NAMALWA (cell line): Measurements from ENCODE around the gene GGCX.

ENCODE experiments used
- DNase-seq: peaks from one replicate; pipeline ENCODE4 v3.0.0-alpha.2; 2015; ENCODE audit warnings: low spot score

Gene GGCX

GRCh38 chr2:85541753-85542457 is 19.4 kb downstream of the GGCX start:
- DNase-seq: no peak

- no peak for DNase-seq
These were observed 20.0 kb downstream of the GGCX start for GRCh38 chr2:85541262-85541661.

- DNase-seq: no peak
These were observed 21.1 kb downstream of the GGCX start for GRCh38 chr2:85540133-85540648.

GRCh38 chr2:85539361-85540132 is 21.7 kb downstream of the GGCX start:
- peak; percentile 61 for DNase-seq

GRCh38 chr2:85538507-85539360 is 22.6 kb downstream of the GGCX start, which contains the start of gene MAT2A:
TSS of gene MAT2A (plus strand) at chr2:85539168. CDS start at chr2:85539288, 120 bp downstream.
- peak; percentile 91 for DNase-seq

GRCh38 chr2:85537600-85538506 is 23.4 kb downstream of the GGCX start:
- peak; percentile 54 for DNase-seq

- no peak for DNase-seq
These were observed 24.8 kb downstream of the GGCX start for GRCh38 chr2:85536479-85536878.

GRCh38 chr2:85534881-85535280 is 26.4 kb downstream of the GGCX start:
- DNase-seq: no peak

GRCh38 chr2:85534099-85534498 is 27.2 kb downstream of the GGCX start:
- DNase-seq: no peak

GRCh38 chr2:85531589-85531988 is 29.7 kb downstream of the GGCX start:
- DNase-seq: no peak

- DNase-seq: no peak
These were observed 31.5 kb downstream of the GGCX start for GRCh38 chr2:85529809-85530208.

- no peak for DNase-seq
These were observed 32.9 kb downstream of the GGCX start for GRCh38 chr2:85528355-85528754.

GRCh38 chr2:85527787-85528186 is 33.5 kb downstream of the GGCX start:
- DNase-seq: no peak

GRCh38 chr2:85525567-85525966 is 35.7 kb downstream of the GGCX start:
- DNase-seq: no peak

- DNase-seq: no peak
These were observed 36.3 kb downstream of the GGCX start for GRCh38 chr2:85525029-85525428.

- no peak for DNase-seq
These were observed 36.9 kb downstream of the GGCX start for GRCh38 chr2:85524336-85524908.

GRCh38 chr2:85523903-85524335 is 37.4 kb downstream of the GGCX start:
- no peak for DNase-seq

- no peak for DNase-seq
These were observed 38.0 kb downstream of the GGCX start for GRCh38 chr2:85523062-85523902.

- no peak for DNase-seq
These were observed 39.1 kb downstream of the GGCX start for GRCh38 chr2:85522090-85522647.
